ENCODE data around the gene NOC2L.

GRCh38 chr1:947958-948357 is 11.1 kb downstream of the NOC2L start:
- TF ChIP-seq ZNF8 (CRISPR knock-in tag; IDR thresholded peaks at IDR 0.05) (no peak), SNAI2 (CRISPR knock-in tag; IDR thresholded peaks at IDR 0.05) (no peak)

Data from SK-N-SH treated with all-trans-retinoic acid at 6 μM for 48 hours (cell line).